Dendritic cell treated with granulocyte-macrophage colony-stimulating factor and Interleukin-4, amounts not matched to agents 40 ng/mL and 50 ng/mL, for 4 days (primary cell): Measurements from ENCODE around the gene UTP14C.

Experiments
- H3K27ac Mint-ChIP-seq: one replicate; pipeline ENCODE4 v1.8.0; 2022; ENCODE audit warnings: mild to moderate bottlenecking, mixed read lengths
- H3K27me3 Mint-ChIP-seq: one replicate; pipeline ENCODE4 v1.8.0; 2022; ENCODE audit warnings: mild to moderate bottlenecking, mixed read lengths
- H3K36me3 Mint-ChIP-seq: one replicate; pipeline ENCODE4 v1.8.0; 2022; ENCODE audit warnings: low read depth, mixed read lengths
- H3K4me1 Mint-ChIP-seq: one replicate; pipeline ENCODE4 v1.8.0; 2022; ENCODE audit warnings: low read depth, mixed read lengths
- H3K4me3 Mint-ChIP-seq: one replicate; pipeline ENCODE4 v1.8.0; 2022; ENCODE audit warnings: mild to moderate bottlenecking, moderate library complexity, mixed read lengths
- H3K9me3 Mint-ChIP-seq: one replicate; pipeline ENCODE4 v1.8.0; 2022; ENCODE audit warnings: mixed read lengths
- intact Hi-C: fragments of 100-400 bp; cut with micrococcal nuclease; formaldehyde crosslinking; loops from one replicate; pipeline ENCODE4 v1.15.0; 2022

The UTP14C gene

DNA sequence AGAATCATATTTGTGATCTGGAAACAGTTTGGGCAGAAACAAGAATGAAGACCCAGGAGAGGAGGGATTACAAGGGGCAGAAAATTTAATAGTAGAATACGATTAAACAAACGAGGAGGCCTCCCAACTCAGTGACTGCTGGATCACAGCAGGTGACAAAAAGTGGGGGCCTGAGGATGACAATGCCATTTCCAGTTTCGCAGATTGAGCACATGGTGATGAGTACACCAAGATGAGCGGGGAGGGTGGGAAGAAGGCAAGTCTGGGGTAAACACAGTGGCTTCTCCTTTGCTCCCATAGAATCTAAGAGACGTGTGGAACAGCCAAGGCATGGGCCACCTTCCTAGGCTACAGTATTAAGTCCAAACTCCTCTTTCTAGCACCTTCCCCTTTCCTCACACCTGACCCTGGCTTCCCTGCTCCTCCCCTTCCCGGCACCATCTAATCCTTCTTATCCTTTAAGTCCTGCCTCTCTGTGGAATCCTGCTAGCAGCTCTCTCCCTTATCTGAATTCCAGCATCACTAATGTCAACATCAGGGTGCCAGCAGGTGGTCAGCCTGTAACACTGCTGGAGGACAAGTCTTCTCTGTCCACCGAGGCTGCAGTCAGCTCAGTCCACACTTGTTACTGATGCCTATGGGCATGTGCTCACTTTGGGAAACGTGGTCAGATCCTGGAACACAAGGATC, 26.7 kb upstream of the UTP14C start:
- H3K27me3 Mint-ChIP-seq = peaks cover 11% of the 10 kb centered on the region
- no peak overlapping the region for H3K4me3 Mint-ChIP-seq
- H3K36me3 Mint-ChIP-seq = no peaks in the 10 kb centered on the region
- intact Hi-C loops = no loop called here
- H3K27ac Mint-ChIP-seq = no peak overlapping the region
- H3K4me1 Mint-ChIP-seq = peaks cover 16% of the 10 kb centered on the region
- no peaks in the 10 kb centered on the region for H3K9me3 Mint-ChIP-seq

DNA sequence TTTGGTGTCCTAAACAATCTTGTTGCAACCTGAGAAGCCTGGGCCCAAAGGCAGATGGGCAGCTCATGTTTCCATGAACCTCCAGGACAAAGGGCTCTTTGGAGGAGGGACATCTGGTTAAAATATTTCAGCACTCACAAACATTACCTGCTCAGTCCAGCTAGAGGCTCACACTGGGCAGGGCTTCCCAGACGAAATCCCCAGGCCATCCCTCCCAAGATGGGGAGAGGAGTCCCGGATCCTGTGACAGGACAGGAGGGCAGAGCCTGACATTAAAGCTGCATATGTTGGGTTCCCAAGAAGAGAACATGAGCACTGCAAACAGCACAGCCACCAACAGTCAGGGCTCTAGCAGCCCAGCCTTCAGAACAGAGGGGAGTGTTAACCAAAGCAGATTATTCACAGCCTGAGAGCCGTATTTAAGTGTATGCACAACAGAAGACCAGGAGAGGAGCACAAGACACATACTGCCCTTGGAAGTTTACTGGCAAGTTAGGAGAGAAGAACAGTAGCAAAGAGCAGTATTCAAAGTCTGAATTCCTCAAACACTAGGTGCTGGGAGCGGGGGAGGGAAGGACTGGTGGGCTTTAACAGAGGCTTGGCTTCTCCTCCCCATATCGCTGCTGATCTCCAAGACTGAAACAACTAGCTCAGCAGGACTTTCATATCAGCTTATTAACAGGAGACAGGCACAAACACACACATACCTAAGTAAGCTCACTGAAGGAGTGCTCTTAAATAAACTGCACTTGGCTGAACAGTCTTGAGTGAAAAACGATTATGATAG, 25.6 kb upstream of the UTP14C start:
- no peaks in the 10 kb centered on the region for H3K36me3 Mint-ChIP-seq
- H3K27ac Mint-ChIP-seq = no peak overlapping the region
- no peak overlapping the region for H3K4me3 Mint-ChIP-seq
- no peaks in the 10 kb centered on the region for H3K9me3 Mint-ChIP-seq
- peaks cover 11% of the 10 kb centered on the region for H3K27me3 Mint-ChIP-seq
- intact Hi-C loops = no loop called here
- peaks cover 16% of the 10 kb centered on the region for H3K4me1 Mint-ChIP-seq

GRCh38 chr13:51999510-51999911, 25.0 kb upstream of the UTP14C start:
- Mint-ChIP-seq H3K9me3 (no peaks in the 10 kb centered on the region), H3K27me3 (peaks cover 11% of the 10 kb centered on the region), H3K4me3 (no peak overlapping the region), H3K36me3 (no peaks in the 10 kb centered on the region), H3K27ac (no peak overlapping the region), H3K4me1 (peaks cover 16% of the 10 kb centered on the region)
- intact Hi-C loops = no loop called here

- Mint-ChIP-seq H3K27me3 (peaks cover 11% of the 10 kb centered on the region), H3K4me1 (peaks cover 15% of the 10 kb centered on the region), H3K27ac (no peak overlapping the region), H3K9me3 (no peaks in the 10 kb centered on the region), H3K4me3 (no peak overlapping the region), H3K36me3 (no peaks in the 10 kb centered on the region)
- intact Hi-C loops = loop anchor here (2.0 kb wide), 1 partner anchor 201 kb away; no protein-coding TSS in a partner anchor
These were observed 24.6 kb upstream of the UTP14C start for GRCh38 chr13:51999921-52000320.

DNA sequence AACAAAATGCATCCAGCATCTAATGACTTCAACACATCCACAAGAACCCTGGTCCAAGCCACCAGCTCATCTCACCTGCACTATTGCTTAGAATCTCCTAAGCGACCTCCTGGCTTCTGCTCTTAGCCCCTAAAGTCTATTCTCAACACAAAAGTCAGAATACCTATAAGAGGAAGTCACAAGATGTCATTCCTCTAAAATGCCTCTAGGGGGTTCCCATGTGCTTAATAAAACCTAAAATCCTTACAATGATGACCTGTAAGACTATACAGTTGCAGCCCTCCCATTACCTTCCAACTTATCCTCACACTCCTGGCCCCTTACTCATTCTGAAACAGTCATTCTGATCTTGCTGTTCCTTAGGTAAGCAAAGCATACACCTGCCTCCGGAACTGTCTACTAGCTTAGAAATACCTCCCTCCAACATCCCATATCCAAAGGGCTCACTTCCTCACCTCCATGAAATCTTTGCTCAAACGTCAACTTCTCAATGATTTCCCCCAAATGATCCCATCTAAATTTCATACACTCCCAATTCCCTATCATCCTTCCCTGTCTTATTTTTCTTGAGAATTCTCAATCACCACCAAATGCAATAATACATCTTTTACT, 23.3 kb upstream of the UTP14C start:
- Mint-ChIP-seq H3K4me3 (no peak overlapping the region), H3K9me3 (no peaks in the 10 kb centered on the region), H3K27me3 (peaks cover 13% of the 10 kb centered on the region), H3K27ac (no peak overlapping the region), H3K36me3 (no peaks in the 10 kb centered on the region), H3K4me1 (peaks cover 2% of the 10 kb centered on the region)
- intact Hi-C loops = loop anchor here (2.0 kb wide), 1 partner anchor 200 kb away; no protein-coding TSS in a partner anchor

- H3K4me3 Mint-ChIP-seq = no peak overlapping the region
- no peaks in the 10 kb centered on the region for H3K36me3 Mint-ChIP-seq
- H3K4me1 Mint-ChIP-seq = no peaks in the 10 kb centered on the region
- H3K9me3 Mint-ChIP-seq = no peaks in the 10 kb centered on the region
- H3K27ac Mint-ChIP-seq = no peak overlapping the region
- H3K27me3 Mint-ChIP-seq = peaks cover 19% of the 10 kb centered on the region
- intact Hi-C loops = no loop called here
These were observed 22.1 kb upstream of the UTP14C start for GRCh38 chr13:52002361-52002760.

DNA sequence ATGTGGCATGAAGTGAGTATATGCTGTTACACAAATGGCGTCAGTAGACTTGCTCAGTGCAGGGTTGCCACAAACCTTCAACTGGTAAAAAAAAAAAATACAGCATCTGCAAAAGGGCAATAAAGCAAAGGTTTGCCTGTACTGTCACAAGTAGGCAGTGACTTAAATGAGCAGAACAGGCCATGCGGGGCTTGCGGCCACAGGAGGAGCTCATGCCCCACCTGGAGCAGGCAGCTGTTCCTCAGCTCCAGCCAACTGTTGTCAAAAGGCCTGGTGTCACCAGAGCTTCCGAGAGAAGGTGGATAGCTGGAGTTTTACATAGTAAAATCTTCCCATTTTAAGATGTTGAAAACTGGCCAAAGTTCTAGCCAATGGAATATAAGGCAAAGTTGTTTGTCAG, 20.9 kb upstream of the UTP14C start:
- no peaks in the 10 kb centered on the region for H3K4me1 Mint-ChIP-seq
- H3K9me3 Mint-ChIP-seq = no peaks in the 10 kb centered on the region

DNA sequence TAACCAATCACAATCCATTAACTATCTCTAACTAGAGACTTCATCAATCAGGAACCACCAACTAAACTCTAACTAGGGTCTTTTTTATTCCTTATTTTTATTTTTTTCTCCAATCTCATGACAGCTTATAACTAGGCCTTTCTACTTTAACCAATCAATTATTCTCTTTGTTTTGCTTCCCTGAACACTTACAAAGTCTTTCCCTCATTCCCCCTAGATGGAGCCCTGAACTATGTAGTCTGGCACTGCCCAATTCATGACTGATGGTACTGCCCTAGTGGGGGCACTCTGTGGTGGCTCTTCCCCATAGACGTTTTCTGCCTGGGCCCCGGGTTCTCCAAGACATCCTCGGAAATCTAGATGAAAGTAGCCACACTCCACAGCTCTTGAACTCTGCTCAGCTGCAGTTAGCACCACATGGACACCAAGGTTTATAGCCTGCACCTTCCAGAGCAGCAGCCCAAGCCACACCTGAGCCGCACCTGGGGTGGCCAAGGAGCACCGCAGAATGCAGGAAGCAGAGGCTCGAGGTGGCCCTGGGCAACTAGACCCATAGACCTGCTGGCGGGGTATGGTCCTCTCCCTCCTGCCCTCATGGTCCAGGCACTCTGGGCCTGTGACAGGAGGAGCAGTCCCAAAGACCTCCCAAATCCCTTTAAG, 19.9 kb upstream of the UTP14C start:
- no peaks in the 10 kb centered on the region for H3K9me3 Mint-ChIP-seq

More for the DNA sequence above, 20.9 kb upstream of the UTP14C start:
- H3K27me3 Mint-ChIP-seq = peaks cover 21% of the 10 kb centered on the region
- H3K4me3 Mint-ChIP-seq = no peak overlapping the region
- H3K36me3 Mint-ChIP-seq = no peaks in the 10 kb centered on the region
- intact Hi-C loops = no loop called here
- no peak overlapping the region for H3K27ac Mint-ChIP-seq

GRCh38 chr13:52005841-52006522, 18.5 kb upstream of the UTP14C start:
- Mint-ChIP-seq H3K4me3 (no peak overlapping the region), H3K27ac (no peak overlapping the region), H3K27me3 (peaks cover 35% of the 10 kb centered on the region), H3K9me3 (no peaks in the 10 kb centered on the region), H3K4me1 (peaks cover 3% of the 10 kb centered on the region), H3K36me3 (no peaks in the 10 kb centered on the region)
- intact Hi-C loops = no loop called here

More for the DNA sequence above, 19.9 kb upstream of the UTP14C start:
- Mint-ChIP-seq H3K27ac (no peak overlapping the region), H3K4me3 (no peak overlapping the region), H3K36me3 (no peaks in the 10 kb centered on the region), H3K27me3 (peaks cover 28% of the 10 kb centered on the region), H3K4me1 (no peaks in the 10 kb centered on the region)
- intact Hi-C loops = no loop called here

DNA sequence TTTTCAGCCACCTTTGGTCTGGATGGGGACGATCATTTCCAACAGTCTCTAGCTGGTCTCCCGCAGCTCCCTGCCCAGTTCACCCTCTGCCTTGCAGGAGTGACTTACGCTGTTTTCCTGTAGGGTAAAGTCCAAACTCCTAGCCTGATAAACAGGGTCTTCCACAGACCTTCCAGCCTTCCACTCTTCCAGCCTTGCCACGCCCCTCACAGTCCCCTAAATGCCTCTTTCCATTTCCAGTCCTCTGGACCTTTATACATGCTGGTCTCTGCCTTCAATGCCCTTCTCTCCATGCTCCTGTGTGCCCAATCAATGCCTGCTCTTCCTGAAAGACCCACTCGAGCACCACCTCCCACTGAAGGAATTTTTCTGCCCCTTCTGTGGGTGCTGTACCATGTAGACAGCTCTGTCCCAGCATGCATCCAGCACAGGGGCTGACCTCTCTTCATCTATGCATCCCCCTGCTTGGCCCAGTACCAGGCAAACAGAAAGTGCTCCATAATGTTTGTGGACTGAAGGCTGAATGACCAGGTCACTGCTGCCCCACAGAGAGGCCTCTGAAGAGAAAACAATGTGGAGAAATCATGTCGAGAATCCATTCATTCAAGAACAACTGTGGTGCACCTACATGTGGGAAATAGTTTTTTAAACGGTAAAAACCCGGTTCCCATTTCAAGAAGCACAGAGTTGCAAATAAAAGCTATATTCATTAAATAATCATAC, 17.8 kb upstream of the UTP14C start:
- H3K4me1 Mint-ChIP-seq = peaks cover 8% of the 10 kb centered on the region
- H3K4me3 Mint-ChIP-seq = no peak overlapping the region
- intact Hi-C loops = no loop called here
- H3K27me3 Mint-ChIP-seq = peaks cover 42% of the 10 kb centered on the region
- H3K36me3 Mint-ChIP-seq = peaks cover 1% of the 10 kb centered on the region
- no peak overlapping the region for H3K27ac Mint-ChIP-seq
- H3K9me3 Mint-ChIP-seq = no peaks in the 10 kb centered on the region

DNA sequence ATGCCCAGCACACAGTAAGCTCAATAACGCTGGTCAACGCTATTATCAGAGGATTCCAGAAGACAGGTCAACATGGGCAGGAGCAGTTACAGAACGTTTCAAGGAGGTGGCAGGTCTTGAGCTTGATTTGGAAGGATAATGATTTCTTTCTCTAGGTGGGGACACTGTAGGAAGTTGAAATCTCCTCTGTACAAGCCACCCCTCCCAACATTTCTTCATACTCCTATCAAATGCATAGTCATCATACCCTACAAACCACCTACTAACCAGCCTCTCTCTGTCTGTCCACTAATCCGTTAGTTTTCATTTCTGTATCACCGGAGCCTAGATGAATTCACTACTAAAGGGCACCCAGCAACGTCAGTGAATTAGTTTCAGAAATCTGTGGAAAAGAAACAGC, 14.5 kb upstream of the UTP14C start:
- Mint-ChIP-seq H3K4me3 (no peak overlapping the region), H3K27me3 (peaks cover 42% of the 10 kb centered on the region), H3K4me1 (peaks cover 12% of the 10 kb centered on the region), H3K36me3 (peaks cover 14% of the 10 kb centered on the region), H3K27ac (no peak overlapping the region), H3K9me3 (no peaks in the 10 kb centered on the region)
- intact Hi-C loops = loop anchor here (5.0 kb wide), 3 partner anchors 117 to 442 kb away; partner anchors contain the start of genes NEK5 and VPS36

- Mint-ChIP-seq H3K27ac (peak within 1 kb of the TSS; percentile 95), H3K4me3 (peak within 1 kb of the TSS; percentile 97), H3K4me1 (peaks cover 12% of the 10 kb centered on the region), H3K9me3 (no peaks in the 10 kb centered on the region), H3K27me3 (peaks cover 40% of the 10 kb centered on the region), H3K36me3 (peaks cover 20% of the 10 kb centered on the region)
- intact Hi-C loops = loop anchor here (5.0 kb wide), 3 partner anchors 116 to 441 kb away; partner anchors contain the start of genes NEK5 and VPS36
These were observed 13.4 kb upstream of the UTP14C start, which contains the start of gene ATP7B for GRCh38 chr13:52010890-52011631. Gene ATP7B (minus strand): TSS chr13:52011450. CDS start chr13:52011337, 113 bp downstream.
